A549 (cell line): ENCODE data around the gene FGF19.

Experiments used
- EP300 ChIP-seq, 2 experiments: fragments of >200 bp; sonication (Bioruptor Twin); formaldehyde crosslinking; IDR thresholded peaks; 2 replicates in 1 of 2; 3 replicates in 1 of 2; pipeline ENCODE4 v1.6.1; 2016 to 2017
- ZFP36 ChIP-seq: fragments of 450-650 bp; IDR thresholded peaks from 2 replicates; pipeline ENCODE4 v1.6.1; 2014; ENCODE audit warnings: borderline replicate concordance; ENCODE audit not compliant: partially characterized antibody
- TF ChIP-seq, protein P1 (sequence below): IDR thresholded peaks from 2 replicates; pipeline ENCODE4 v1.6.1; 2012
- TF ChIP-seq, protein P2 (sequence below): fragments of 200-600 bp; sonication (generic); IDR thresholded peaks from 2 replicates; pipeline ENCODE4 v1.6.1; 2016; ENCODE audit warnings: antibody characterized with exemption, mild to moderate bottlenecking, moderate library complexity
- TF ChIP-seq, protein P3 (sequence below): fragments of 450-650 bp; IDR thresholded peaks from 2 replicates; pipeline ENCODE4 v1.6.1; 2014; ENCODE audit warnings: antibody characterized with exemption
- TF ChIP-seq, protein P4 (sequence below): fragments of >200 bp; sonication (Bioruptor Twin); formaldehyde crosslinking; IDR thresholded peaks from 3 replicates; pipeline ENCODE4 v1.5.1; 2016

DNA sequence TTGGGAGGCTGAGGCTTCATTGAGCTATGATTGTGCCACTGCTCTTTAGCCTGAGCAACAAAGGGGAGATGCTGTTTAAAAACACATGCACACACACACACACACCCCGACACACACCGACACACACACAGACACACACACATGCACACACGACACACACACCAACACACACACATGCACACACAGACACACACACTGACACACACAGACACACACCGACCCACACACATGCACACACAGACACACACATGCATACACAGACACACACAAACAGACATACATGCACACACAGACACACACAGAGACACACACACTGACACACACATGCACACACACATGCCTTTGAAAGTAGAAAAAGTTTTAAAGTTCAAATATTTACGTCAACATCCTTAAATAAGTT is 23.1 kb downstream of the FGF19 start:
- TF ChIP-seq, protein P1, sequence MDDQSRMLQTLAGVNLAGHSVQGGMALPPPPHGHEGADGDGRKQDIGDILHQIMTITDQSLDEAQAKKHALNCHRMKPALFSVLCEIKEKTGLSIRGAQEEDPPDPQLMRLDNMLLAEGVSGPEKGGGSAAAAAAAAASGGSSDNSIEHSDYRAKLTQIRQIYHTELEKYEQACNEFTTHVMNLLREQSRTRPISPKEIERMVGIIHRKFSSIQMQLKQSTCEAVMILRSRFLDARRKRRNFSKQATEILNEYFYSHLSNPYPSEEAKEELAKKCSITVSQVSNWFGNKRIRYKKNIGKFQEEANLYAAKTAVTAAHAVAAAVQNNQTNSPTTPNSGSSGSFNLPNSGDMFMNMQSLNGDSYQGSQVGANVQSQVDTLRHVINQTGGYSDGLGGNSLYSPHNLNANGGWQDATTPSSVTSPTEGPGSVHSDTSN: no peak
- TF ChIP-seq ZFP36: no peak
- TF ChIP-seq, protein P2, sequence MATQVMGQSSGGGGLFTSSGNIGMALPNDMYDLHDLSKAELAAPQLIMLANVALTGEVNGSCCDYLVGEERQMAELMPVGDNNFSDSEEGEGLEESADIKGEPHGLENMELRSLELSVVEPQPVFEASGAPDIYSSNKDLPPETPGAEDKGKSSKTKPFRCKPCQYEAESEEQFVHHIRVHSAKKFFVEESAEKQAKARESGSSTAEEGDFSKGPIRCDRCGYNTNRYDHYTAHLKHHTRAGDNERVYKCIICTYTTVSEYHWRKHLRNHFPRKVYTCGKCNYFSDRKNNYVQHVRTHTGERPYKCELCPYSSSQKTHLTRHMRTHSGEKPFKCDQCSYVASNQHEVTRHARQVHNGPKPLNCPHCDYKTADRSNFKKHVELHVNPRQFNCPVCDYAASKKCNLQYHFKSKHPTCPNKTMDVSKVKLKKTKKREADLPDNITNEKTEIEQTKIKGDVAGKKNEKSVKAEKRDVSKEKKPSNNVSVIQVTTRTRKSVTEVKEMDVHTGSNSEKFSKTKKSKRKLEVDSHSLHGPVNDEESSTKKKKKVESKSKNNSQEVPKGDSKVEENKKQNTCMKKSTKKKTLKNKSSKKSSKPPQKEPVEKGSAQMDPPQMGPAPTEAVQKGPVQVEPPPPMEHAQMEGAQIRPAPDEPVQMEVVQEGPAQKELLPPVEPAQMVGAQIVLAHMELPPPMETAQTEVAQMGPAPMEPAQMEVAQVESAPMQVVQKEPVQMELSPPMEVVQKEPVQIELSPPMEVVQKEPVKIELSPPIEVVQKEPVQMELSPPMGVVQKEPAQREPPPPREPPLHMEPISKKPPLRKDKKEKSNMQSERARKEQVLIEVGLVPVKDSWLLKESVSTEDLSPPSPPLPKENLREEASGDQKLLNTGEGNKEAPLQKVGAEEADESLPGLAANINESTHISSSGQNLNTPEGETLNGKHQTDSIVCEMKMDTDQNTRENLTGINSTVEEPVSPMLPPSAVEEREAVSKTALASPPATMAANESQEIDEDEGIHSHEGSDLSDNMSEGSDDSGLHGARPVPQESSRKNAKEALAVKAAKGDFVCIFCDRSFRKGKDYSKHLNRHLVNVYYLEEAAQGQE: no peak
- TF ChIP-seq, protein P3, sequence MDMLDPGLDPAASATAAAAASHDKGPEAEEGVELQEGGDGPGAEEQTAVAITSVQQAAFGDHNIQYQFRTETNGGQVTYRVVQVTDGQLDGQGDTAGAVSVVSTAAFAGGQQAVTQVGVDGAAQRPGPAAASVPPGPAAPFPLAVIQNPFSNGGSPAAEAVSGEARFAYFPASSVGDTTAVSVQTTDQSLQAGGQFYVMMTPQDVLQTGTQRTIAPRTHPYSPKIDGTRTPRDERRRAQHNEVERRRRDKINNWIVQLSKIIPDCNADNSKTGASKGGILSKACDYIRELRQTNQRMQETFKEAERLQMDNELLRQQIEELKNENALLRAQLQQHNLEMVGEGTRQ: no peak
- TF ChIP-seq, protein P4, sequence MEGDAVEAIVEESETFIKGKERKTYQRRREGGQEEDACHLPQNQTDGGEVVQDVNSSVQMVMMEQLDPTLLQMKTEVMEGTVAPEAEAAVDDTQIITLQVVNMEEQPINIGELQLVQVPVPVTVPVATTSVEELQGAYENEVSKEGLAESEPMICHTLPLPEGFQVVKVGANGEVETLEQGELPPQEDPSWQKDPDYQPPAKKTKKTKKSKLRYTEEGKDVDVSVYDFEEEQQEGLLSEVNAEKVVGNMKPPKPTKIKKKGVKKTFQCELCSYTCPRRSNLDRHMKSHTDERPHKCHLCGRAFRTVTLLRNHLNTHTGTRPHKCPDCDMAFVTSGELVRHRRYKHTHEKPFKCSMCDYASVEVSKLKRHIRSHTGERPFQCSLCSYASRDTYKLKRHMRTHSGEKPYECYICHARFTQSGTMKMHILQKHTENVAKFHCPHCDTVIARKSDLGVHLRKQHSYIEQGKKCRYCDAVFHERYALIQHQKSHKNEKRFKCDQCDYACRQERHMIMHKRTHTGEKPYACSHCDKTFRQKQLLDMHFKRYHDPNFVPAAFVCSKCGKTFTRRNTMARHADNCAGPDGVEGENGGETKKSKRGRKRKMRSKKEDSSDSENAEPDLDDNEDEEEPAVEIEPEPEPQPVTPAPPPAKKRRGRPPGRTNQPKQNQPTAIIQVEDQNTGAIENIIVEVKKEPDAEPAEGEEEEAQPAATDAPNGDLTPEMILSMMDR: no peak
- no peak for TF ChIP-seq EP300 (IDR thresholded peaks at IDR 0.05)
